GM19043 (cell line): ENCODE data around the gene GLIS1.
"Not testable (repeated sequence)": the region's sequence is repeated elsewhere in the genome, so short reads cannot be mapped to it uniquely, and the experiment has no call there.

Experiments
- ATAC-seq: cut with Tn5 transposase; IDR thresholded peaks from one replicate; pipeline ENCODE4 v1.9.1; 2021; ENCODE audit warnings: low read depth; ENCODE audit not compliant: unreplicated experiment

The GLIS1 gene

DNA sequence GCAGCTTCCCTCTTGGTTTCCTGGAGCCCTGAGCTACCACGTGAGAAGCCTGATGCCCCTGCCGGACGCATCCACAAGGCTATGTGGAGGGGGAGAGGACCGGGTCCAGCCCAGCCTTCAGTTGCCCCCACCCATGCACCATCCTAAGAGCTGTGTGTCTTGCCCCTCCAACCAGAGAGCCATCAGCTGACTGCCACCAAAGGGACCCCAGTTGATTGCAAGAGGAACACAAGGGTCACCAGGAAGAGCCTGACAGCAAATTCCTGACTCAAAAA, 81.5 kb downstream of the GLIS1 start:
- ATAC-seq = no peak

DNA sequence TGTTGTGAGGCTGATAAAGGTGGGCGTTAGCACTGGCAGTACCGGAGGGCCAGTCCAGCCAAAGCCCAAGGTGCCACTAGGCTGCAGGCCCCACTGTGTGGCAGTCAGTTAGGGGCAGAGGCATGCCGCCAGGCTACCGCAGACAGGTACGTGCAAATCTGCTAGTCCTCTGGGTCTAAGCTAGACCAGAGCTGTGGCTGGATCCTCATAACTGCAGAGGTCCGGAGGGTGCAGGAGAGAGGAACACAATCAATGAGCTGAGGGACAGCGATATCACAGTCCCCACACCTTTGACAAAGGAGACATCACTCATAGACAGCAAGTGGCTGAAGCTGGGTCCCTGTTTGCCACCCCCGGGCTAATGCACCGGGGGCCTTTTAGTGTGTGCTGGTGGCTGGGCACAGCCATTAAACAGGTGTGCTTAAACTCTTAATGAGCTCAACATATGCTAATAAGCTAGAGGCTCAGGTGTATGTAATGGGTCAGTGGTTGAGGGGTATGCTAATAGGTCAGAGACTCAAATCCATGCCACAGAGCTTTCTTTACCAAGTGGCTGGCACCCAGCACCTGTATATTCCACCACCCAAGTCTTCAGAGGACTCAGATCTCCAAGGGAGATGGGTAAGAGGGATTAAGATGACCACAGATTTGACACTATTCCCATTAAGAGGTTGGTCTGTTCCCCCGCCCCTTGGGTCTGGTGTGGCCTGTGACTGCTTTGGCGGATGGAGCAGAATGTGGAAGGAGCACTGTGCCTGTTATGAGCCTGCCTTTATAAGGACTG, 82.0 kb downstream of the GLIS1 start:
- ATAC-seq = no peak

DNA sequence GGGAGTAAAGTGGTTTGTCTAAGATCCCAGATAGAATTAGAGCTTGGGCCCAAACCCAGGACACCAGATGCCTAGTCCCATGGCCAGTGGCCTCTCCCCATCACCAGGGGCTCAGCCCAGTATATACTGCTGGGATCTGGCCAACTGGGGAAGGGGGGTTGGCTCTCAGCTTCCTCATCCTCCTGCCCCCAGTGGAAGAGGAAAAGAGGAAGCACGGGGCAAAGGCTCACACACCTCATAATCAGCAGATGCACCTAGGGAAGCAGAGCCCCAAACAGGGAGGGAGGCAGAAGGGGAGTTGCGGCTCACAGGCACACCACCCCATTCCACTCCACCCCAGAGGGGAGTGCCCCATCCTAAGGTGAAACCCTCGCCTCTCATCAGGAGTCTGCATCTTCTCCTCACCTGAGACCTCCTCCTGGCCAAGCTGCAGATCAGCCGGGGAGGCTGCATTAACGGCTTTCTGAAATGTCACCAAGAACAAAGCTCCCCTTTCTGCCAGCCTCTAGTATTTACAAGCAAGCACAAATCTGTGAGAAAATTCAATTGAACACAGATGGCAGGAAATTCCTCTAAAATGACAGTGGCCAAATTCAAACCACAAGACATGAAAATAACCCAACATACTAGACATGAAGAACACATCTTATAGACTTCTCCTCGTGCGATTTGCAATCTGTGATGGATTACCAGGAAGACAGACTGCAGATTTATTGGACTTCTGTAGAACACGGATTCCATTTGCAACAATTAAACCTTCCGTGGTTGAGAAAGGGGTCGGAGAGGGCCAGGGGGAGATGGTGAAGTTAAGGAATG, 82.8 kb downstream of the GLIS1 start:
- no peak for ATAC-seq

DNA sequence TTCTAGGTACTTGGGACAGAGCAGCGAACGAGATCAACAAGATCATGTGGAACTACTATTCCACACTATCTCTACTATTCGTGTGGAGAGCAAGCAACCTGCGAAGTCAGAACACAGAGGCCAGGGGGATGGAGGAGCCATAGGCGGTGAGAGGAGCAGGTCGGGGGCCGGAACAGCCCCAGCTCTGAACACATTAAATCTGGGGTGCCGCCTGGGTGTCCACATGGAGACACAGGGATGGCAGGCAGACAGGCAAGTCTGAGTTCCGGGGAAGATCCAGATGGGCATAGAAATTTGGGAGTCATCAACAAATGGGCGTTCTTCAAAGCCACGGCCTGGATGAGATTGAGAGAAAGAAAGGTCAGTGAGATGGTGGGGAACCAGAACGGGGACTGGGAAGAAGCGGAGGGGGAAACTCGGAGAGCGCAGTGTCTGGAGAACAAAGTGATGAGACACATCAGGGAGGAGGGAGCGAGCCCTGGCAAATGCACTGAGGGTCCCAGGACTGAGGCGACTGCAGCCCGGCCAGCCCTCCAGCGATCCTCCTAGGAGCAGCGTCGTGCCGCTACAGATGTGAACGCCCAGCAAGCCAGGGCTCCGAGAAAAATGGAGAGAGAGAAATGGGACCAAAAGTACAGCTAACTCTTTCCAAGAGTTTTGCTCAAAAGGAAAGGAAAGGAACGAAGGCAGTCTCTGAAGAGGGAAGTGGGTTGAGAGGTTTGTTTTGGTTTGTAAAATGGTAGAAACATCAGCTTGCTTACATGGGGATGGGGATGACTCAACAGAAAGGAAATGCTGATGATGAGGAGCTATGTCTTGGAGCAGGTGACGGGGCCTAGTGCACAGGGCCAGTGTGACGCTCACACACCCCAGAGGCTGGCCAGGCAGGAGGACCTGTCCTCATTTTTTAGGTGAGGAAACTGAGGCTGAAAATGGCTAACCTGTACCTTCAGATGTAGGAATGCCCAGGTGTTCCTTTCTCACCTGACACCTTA, 84.5 kb downstream of the GLIS1 start:
- no peak for ATAC-seq

GRCh38 chr1:53653631-53654030, 85.3 kb downstream of the GLIS1 start:
- no peak for ATAC-seq

DNA sequence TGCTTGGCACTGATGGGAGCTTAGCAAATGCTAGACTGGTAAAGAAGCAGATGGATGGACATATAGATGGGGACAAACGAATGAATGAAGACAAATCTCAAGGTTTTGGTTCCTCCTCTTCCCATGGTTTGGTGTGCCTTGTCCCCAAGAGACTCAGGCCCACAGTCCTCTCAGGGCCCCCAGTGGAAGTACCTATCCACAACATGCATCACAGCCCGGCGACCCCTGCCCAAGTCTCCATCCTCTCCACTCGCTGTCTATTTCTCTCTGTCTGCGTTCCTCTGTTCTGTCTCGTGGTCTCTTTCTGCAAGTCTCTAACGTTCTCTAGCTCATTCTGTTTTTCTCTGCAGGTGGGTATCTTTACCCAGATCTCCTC, 85.8 kb downstream of the GLIS1 start:
- no peak for ATAC-seq

DNA sequence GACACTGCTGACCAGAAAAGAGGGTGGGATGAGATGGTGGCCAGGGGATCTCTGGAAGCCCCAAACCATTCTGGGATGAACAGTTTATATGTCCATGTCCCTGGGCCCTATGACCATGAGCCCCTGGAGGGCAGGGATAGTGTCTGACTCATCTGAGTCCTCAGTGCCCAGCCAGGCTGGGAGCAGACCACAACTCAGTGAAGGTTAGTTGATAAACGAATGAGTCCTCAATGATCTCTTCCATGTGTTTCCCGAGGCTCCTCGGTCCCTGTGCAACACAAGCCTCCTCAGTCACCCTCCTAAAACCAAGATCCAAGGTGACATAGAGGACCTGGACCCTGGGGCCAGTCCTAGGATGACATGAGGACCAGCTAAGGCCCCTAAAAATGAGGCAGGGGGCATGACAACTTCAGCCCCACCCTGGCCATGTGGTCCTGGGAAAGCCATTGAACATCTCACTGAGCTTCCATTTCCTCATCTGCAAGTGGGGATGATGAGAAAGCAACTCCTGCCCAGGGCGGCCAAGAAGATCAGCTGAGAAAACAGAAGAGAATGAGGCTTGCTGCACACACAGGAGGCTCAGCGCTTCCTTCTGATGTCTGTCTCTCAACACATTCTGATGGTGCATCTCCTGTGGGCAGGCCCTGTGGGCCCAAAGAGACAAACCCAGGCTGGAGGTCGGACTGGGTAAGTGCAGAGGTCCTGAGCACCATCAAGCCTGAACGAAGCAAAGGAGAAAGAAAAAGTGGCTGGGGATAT, 86.3 kb downstream of the GLIS1 start:
- no peak for ATAC-seq

GRCh38 chr1:53651356-53651755, 87.6 kb downstream of the GLIS1 start:
- no peak for ATAC-seq

GRCh38 chr1:53648516-53648915, 90.4 kb downstream of the GLIS1 start:
- no peak for ATAC-seq

GRCh38 chr1:53647915-53648314, 91.0 kb downstream of the GLIS1 start:
- not testable (repeated sequence) for ATAC-seq

- ATAC-seq = no peak
Measured at GRCh38 chr1:53646732-53647131, 92.2 kb downstream of the GLIS1 start.

- no peak for ATAC-seq
Measured at GRCh38 chr1:53645690-53646078, 93.3 kb downstream of the GLIS1 start.

DNA sequence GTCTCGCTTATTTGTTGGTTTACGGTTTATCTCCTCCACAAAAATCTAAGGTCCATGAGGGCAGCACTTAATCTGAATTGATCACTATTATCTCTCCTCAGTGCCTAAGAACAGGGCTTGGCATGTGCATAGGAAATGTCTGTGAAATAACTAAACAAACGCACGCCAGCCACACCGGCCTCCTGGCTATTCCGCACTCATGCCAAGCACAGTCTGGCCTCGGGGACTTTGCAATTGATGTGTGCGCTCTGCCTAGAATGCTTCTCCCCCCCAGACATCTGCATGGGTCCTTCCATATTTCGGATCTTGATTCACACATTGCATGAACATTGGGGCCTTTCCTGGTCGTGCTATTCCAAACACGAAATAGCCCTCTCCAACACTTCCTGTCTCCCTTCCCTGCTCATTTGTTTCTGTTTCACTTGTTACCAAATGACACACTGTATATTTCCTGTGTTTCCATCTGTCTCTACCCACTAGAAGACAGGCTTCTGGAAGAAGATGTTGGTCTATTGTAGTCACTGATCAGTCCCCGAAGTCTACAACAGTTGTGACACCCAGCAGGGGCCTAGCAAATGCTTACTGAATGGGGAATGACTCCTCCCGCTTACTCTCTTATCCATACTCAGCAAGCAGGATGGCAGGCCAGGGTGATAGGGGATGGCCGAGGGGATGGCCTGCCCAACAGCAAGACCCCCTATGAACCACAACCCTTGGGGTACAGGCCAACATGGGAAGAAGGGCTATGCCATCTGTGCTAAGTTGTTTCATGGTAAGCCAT, 93.9 kb downstream of the GLIS1 start:
- no peak for ATAC-seq

DNA sequence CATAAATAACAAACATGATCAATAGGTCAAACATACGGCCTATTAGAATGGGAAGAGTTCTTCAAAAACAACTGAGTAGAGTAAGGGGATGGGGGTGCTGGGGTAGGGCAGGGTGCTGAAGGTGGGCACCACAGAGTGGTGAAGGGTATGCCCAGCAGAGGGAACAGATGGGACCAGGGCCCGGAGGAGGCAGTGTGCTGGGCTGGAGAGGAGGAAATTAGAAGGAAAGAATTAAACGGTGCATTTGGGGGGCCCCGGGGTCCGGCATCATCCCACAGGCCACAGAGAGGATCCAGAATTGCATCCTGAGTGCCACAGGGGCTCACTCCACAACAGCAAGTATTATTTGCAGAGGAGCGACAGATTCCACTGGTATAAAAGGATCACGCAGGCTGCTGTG, 94.5 kb downstream of the GLIS1 start:
- ATAC-seq = no peak

GRCh38 chr1:53643881-53644390, 95.0 kb downstream of the GLIS1 start:
- ATAC-seq = no peak

DNA sequence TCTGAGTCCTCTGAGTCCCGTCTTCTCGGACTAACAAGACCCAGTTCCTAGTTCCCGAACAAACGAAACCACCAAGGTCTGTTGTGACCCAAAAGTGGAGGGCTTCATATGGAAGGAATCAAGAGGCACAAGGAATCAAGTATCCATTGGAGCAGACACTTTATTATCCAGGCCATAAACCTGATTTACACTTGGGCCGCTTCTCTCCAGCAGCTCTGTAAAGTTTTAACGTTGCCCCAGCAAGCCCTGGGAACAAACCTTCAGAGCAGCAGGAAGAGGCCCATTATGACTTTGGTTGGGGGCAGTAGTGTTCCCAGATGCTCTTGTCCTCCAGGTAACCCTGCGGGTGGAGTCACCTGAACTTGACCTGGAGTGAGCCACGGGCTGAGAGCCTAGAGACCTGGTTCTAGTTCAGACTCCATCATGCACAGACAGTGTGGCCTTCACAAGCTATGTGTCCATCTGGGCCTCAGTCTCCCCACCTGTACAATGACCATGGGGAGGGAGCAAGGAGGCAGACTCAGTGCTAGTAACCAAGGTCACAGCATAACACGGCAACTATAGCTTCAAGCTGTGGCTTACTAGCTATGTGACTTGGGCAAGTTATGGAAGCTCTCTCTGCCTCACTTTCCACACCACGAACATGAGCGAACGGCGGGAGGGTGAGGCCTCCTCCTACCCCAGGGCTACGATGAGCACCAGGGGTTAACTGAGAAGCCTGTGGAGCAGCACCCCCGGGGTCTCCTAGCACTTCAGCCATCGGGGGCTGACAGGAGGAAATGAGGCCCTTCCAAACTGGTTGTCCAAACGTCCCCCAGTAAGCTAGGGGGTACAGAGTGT, 95.7 kb downstream of the GLIS1 start:
- ATAC-seq = no peak

DNA sequence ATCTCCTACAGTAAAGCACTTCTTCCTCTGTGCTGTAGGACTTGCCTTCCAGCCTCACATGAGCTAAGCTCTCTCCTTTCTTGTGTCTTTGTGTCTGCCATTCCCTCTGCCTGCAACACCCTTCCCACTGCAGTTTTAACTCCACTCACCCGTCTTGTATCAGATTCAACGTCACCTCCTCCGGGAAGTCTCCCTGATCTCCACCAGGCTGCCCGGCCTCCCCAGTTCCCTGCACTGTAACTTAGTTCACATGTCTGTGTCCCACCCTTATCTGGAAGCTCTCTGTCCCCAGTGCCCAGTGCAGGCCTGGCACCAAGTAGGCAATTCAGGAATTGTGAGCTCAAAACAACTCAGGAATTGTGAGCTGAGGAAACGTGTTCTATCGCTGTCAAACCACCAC, 96.4 kb downstream of the GLIS1 start:
- ATAC-seq = no peak

DNA sequence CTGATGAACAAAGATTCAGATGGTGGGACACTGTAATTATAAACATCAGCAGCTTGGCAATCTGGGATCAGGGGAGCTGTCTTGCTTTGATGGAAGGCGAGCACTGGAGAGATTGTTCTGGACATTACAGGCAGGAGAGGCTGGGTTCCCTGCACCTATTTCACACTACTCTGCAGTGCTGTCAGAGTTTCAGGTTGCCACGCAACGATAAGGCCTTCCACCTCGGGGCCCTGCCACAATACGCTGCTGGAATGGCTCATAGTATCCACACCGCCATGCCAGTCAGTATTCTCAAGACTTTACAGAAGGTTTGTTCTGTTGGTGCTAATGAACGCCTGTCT, 96.8 kb downstream of the GLIS1 start:
- no peak for ATAC-seq
